Ramos (cell line): ENCODE measurements around the gene SYCE3.

Experiments
- in situ Hi-C: fragments of 300-500 bp; cut with MboI; formaldehyde crosslinking; loops from one replicate; pipeline ENCODE4 v1.14.3; 2022; ENCODE audit warnings: low sequenced_read_pairs; ENCODE audit not compliant: unreplicated experiment

Gene SYCE3

DNA sequence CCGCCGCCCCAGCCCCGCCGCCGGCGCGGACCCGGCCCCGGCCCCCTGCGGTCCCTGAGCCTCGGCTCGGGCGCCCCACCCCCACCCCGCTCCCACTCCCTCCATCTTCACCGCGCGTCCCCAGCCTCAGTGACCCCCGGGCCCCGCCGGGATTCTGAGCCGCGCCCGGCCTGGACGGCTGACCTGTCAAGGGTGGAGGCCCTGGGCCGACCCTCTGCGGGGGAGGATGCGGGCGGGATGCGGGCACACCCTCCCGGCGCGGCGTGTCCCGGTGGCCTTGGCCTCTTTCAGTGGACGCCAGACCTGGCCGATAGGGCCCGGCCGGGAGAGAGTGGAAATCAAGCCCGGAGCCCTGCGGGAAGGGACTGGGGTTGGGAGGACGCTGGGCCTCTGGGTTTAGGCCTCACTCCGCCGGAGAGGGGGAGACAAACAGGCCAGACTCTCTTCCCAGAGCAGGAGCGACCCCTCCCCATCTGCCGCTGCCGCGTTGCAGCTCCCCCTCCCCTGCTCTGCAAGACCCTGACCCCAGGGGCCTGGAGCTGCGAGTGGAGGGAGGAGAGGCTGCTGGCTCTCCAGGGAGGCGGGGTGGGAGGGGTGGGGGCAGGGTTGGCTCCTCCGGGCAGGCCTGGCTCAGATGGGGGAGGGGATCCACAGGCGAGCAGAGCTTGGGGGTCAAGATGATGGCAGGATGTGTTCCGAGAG is 38.4 kb upstream of the SYCE3 start:
- in situ Hi-C loops = no loop called here

GRCh38 chr22:50600538-50600937 is 37.8 kb upstream of the SYCE3 start, which contains the start of gene MAPK8IP2:
Gene MAPK8IP2, plus strand, starts transcription at chr22:50600793. Its CDS starts 26 bp downstream, at chr22:50600819.
- in situ Hi-C loops = no loop called here

GRCh38 chr22:50599816-50600455 is 37.2 kb upstream of the SYCE3 start:
- in situ Hi-C loops = no loop called here

DNA sequence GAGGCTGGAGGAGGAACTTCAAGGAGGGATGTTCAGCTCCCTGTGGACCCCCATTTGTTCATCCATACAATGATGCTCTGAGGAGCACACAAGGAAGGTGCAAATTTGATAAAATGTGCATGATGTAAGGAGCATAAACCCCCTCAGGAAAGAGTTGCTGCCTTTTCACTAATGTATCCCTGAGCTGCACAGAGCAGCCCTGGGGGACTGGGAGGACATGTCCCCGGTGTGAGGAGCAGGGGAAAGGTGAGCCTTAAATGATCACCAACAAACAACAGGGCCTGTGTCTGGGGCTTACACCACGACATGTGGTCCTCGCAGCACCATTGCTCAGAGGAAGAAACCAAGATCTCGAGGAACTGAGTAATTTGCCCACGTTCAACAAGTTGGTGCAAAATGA is 34.4 kb upstream of the SYCE3 start:
- in situ Hi-C loops = no loop called here

GRCh38 chr22:50595189-50595588 is 32.5 kb upstream of the SYCE3 start:
- in situ Hi-C loops = no loop called here

DNA sequence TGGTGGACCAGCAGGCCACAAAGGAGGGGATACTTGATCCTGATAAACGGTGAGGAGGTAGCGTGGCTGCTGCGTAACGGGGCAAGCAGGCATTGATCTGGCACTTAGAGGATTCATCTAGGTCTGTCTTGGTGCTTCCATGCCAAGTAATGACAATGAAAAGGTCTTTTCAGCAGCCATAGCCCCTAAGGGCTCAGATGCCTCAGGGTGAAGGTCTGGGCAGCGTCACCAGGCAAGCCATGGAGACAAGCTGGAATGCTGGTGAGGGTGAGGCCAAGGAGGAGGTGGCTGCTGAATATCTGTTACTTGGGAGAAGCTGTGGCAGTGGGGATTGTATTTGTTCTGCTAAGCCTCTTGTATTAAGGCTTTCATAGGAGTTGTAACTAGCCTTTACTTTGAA is 24.7 kb upstream of the SYCE3 start:
- in situ Hi-C loops = no loop called here

GRCh38 chr22:50586416-50586815 is 23.7 kb upstream of the SYCE3 start:
- in situ Hi-C loops = no loop called here

- in situ Hi-C loops = no loop called here
Observed at GRCh38 chr22:50585781-50586180, 23.1 kb upstream of the SYCE3 start.

DNA sequence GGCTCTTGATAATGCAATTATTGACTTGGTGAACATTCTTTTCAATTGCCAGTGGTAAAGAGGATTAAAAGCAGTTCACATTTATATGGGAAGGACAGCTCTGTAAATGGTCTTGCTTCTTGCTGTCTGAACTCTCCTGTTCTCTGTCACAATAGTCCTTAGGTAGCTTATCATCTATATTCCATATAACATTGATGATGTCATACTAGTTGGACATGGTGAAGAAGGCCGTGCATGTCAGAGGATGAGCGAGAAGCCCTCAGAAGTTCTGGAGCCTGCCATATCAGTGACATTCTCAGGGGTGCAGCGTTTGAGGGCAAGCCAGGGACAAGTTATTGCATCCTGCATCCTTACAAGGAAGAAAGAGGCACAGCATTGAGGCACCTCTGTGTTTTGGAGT is 22.5 kb upstream of the SYCE3 start:
- in situ Hi-C loops = no loop called here

DNA sequence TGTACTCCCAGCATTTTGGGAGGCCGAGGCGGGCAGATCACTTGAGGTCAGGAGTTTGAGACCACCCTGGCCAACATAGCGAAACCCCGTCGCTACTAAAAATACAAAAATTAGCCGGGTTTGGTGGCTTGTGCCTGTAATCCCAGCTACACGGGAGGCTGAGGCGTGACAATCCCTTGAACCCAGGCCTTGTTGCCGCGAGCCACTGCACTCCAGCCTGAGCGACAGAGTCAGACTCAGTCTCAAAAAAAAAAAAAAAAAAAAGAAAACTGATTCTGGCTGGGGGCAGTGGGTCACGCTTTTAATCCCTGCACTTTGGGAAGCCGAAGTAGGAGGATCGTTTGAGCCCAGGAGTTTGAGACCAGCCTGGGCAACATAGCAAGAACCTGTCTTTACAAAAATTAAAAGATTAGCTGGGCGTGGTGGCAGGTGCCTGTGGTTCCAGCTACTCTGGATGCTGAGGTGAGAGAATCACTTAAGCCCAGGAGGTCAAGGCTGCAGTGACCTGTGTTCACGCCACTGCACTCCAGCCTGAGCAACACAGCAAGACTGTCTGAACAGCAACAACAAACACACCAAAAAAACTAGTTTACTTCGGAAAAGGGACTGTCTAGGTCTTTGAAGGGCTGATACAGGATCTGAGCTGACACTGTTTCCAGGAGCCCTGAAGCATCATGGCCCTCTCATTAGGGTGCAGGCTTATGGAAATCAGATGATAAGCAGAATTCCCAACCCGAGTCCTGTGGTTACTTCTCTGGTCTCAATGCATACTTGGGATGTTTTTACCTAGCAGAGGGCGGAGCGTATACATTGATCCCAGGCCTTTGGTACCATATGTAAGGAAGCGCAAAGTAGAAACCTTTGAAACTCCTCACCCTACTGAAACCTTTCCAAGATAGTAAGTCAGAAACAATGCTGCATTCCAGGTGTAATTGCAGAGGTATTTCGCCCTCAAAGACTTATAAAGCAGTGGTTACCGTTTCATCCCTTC is 21.7 kb upstream of the SYCE3 start:
- in situ Hi-C loops = no loop called here

DNA sequence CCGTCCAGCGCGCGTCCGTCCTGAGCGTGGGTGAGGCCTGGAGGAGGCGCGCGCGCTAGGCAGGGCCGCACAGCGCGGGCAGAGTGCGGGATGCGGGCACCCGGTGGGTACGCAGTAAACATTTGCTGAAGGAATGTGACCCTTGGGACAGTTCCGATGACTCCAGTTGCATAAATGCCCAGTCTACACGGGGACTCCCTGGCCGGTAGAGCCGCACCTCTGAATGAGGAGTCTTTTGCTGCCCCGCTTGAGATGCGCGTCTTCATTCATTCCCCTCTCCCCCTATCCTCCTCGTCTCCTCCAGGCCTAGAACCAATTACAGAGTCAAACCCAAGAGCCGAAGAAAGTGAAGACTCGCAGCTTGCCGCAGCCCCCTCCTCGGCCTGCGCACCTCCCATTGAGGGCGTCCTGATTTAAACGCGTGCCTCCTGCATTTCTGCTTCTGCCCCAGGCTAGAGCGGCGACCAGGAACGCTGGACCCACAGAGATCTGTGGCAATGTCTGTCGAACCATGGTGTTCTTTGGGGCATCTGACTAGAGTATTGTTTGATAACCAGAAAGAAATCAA is 20.7 kb upstream of the SYCE3 start:
- in situ Hi-C loops = no loop called here

DNA sequence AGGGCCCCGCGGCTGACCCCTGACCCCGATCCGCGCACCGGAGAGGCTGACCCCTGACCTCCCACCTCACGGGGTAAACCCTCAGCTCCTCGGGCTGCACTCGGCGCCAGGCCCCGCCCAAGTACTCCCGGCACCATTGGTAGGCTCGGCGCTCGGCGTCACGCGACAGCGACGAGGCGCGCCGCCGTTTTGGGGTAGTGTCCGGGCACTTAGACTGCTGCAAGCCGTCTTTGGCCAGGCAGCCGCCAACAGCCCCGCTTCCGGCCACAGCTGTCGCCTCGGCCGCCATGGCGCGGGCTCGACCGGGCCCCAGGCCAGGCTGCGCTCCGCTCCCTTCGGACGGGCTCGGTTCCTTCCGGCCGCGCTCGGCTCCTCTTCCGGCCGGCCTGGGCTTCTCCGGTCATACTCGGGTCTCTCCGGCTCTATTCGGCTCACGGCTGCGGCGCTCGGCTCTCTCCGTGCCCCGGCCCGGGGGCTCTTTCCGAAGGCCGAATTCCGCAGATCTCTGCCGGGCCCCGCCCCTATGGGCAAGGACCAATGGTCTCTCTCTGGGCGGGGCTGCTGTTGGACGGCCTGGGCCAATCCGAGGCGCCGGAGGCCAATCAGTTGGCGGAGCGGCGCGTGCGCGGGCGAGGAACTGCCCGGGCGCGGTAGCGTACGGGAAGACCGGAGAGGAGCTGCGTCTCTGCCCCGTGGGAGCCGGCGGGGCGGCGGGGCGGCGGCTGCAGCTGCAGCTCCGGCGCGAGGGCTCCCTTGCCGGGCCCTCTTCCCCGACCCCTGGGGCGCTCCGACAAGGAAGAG is 20.0 kb upstream of the SYCE3 start, which contains the start of gene CHKB:
TSS of gene CHKB (minus strand) at position 357 of the 801 bp plus-strand sequence. CDS start at position 289, 68 bp downstream.
- in situ Hi-C loops = no loop called here

DNA sequence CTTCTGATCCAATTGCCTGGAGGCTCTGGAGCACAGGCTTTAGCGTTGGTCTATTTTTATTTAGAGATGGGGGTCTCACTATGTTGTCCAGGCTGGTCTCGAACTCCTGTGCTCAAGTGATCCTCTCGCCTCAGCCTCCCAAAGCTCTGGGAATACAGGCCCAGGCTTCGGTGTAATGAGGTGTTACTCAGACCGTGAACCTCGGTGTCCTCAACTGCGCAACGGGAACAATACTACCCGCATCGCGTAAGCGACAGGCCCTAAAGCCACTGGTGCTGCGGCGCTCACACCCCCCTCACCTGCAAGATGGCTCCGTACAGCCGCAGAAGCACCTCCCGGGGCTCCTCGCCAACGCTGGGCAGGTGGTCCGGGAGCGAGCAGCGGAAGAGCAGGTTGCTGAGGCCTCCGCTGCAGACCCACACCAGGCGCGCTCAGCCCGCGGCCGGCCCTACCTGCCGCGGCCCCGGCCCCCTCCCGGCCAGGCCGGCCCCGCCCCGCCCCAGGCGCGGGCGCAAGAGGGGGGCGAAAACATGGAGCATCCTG is 19.3 kb upstream of the SYCE3 start:
- in situ Hi-C loops = no loop called here

DNA sequence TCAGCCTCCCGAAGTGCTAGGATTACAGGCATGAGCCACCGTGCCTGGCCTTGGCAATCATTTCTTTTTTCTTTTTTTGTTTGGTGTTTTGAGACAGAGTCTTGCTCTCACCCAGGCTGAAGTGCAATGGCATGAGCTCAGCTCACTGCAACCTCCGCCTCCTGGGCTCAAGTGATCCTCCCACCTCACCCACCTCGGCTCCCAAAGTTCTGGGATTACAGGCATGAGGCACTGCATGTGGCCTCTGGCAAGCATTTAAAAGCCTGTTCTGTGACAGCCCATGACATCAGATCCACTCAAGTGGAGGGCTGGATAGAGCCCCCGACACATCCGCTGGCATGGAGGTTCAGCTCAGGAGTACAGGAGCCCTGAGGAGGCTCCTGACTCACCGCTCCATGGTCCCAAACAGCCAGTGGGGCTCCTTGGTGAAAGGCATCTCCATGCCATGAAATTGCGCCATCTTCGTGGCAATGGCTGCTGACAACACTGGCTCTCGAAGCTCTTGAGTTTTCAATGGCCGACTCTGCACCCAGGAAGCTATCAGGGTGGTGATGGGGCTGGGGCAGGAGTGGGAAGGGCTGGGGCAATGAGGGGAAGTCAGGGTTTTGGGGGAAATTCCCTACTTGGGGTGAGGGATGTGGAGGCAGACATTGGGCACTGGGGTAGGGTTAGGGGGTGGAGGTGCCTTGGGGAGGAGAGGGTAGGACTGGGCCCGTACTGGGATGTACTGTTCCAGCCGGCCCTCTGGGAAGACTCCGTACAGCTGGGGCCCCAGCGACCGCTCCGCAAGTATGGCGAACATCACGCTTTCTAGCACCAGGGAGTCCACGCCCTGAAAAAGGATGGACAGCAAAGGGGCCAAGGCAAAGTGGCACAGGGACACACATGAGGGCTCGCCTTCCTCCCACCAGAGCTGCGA is 18.6 kb upstream of the SYCE3 start:
- in situ Hi-C loops = no loop called here

GRCh38 chr22:50579752-50580151 is 17.0 kb upstream of the SYCE3 start:
- in situ Hi-C loops = no loop called here

- in situ Hi-C loops = no loop called here
Observed at GRCh38 chr22:50578776-50579310, 16.1 kb upstream of the SYCE3 start.

GRCh38 chr22:50577987-50578775 is 15.5 kb upstream of the SYCE3 start, which contains the start of gene CPT1B:
Gene CPT1B, minus strand, starts transcription at chr22:50578427. Its CDS starts 512 bp downstream, at chr22:50577915.
- in situ Hi-C loops = no loop called here
